ENCODE data around the gene CCND1. TPM values are rescaled to one million over a fixed set of nuclear protein-coding genes. Genes with fewer than 3 reads are reported as not detected.

CCND1 gene
- total and polyA plus RNA-seq, 3 donors from 2014 or later: 8.8 to 16.4 (median 13.7) TPM

- WGBS, 2 donors: 90 to 93% methylated on average over 35 to 38 of the region's 38 CpGs
- intact Hi-C loops (cut with DNase I; ENCODE audit: low total_unique reads): no loop called here
- Histone ChIP-seq H3K36me3 (ENCODE audit: low read depth, missing control alignments) (no peaks in the 10 kb centered on the region), H3K27me3 (no peaks in the 10 kb centered on the region), H3K27ac (no peak overlapping the region), H3K4me1 (no peaks in the 10 kb centered on the region), H3K9me3 (no peaks in the 10 kb centered on the region), H3K4me3 (no peak overlapping the region)
- TF ChIP-seq, protein P1, sequence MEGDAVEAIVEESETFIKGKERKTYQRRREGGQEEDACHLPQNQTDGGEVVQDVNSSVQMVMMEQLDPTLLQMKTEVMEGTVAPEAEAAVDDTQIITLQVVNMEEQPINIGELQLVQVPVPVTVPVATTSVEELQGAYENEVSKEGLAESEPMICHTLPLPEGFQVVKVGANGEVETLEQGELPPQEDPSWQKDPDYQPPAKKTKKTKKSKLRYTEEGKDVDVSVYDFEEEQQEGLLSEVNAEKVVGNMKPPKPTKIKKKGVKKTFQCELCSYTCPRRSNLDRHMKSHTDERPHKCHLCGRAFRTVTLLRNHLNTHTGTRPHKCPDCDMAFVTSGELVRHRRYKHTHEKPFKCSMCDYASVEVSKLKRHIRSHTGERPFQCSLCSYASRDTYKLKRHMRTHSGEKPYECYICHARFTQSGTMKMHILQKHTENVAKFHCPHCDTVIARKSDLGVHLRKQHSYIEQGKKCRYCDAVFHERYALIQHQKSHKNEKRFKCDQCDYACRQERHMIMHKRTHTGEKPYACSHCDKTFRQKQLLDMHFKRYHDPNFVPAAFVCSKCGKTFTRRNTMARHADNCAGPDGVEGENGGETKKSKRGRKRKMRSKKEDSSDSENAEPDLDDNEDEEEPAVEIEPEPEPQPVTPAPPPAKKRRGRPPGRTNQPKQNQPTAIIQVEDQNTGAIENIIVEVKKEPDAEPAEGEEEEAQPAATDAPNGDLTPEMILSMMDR (IDR thresholded peaks at IDR 0.05): no peak
- DNase-seq: no peak
Observed at GRCh38 chr11:69654001-69654659, 13.2 kb downstream of the CCND1 start.

- DNase-seq: no peak
- no peak overlapping the region for H3K27ac ChIP-seq
- intact Hi-C loops (cut with DNase I; ENCODE audit: low total_unique reads): no loop called here
- H3K4me3 ChIP-seq: no peak overlapping the region
- H3K36me3 ChIP-seq (ENCODE audit: low read depth, missing control alignments): no peaks in the 10 kb centered on the region
- no peaks in the 10 kb centered on the region for H3K27me3 ChIP-seq
- 81 to 87% methylated on average over 20 to 24 of the region's 27 CpGs for WGBS, 2 donors
- H3K9me3 ChIP-seq: no peaks in the 10 kb centered on the region
- no peaks in the 10 kb centered on the region for H3K4me1 ChIP-seq
- TF ChIP-seq POLR2A (IDR thresholded peaks at IDR 0.05): no peak
- TF ChIP-seq, protein P1 (IDR thresholded peaks at IDR 0.05): no peak
Observed at GRCh38 chr11:69654660-69655478, 13.9 kb downstream of the CCND1 start.

DNA sequence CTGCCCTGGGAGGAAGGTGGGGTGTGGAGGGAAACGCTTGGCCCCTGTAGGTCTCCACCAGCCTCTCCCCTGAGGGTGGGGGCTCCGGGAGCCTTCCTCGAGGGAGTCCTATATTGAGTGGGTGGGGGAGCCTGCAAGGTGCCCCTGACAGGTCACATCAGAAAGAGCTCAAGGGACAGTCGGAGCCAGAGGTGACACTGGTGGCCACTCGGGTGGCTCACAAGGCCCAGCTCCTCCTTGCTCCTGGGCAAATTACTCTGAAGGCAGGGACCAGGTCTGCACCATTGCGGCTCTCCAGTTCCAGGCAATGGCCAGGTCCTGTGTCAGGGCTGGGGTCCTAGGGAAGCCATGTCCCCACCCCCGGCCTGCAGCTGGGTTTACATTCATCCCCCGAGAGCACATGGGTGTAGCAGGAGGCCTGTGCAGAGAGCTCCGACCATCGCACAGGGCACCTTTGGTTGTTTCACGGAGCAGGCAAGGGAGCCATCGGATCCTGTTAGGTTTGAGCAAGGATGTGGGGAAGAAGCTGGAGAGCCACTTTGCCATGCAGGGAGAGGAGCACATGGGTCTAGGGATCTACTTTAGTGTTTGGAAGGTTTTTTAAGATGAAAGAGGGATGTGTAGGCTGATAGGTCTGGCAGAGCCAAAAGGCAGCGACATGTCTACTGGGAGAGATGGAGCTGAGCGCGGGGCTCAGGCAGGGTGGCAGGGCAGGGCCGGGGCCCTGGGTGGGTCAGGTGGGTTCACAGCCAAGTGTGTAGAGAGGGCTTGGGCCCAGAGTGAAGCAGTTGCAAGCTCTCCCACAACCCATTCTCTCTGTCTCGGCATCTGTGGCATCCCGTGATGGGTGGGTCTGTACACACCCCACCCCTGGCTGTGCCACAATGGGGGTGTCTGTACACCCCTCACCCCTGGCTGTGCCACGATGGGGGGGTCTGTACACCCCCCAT, 14.8 kb downstream of the CCND1 start:
- Histone ChIP-seq H3K4me3 (no peak overlapping the region), H3K9me3 (no peaks in the 10 kb centered on the region), H3K4me1 (no peaks in the 10 kb centered on the region), H3K27me3 (no peaks in the 10 kb centered on the region), H3K27ac (no peak overlapping the region), H3K36me3 (ENCODE audit: low read depth, missing control alignments) (no peaks in the 10 kb centered on the region)
- no peak for DNase-seq
- TF ChIP-seq, protein P1 (IDR thresholded peaks at IDR 0.05): no peak
- TF ChIP-seq POLR2A (IDR thresholded peaks at IDR 0.05): no peak
- intact Hi-C loops (cut with DNase I; ENCODE audit: low total_unique reads): no loop called here
- WGBS, 2 donors: 90 to 97% methylated on average over 11 to 19 of the region's 19 CpGs

DNA sequence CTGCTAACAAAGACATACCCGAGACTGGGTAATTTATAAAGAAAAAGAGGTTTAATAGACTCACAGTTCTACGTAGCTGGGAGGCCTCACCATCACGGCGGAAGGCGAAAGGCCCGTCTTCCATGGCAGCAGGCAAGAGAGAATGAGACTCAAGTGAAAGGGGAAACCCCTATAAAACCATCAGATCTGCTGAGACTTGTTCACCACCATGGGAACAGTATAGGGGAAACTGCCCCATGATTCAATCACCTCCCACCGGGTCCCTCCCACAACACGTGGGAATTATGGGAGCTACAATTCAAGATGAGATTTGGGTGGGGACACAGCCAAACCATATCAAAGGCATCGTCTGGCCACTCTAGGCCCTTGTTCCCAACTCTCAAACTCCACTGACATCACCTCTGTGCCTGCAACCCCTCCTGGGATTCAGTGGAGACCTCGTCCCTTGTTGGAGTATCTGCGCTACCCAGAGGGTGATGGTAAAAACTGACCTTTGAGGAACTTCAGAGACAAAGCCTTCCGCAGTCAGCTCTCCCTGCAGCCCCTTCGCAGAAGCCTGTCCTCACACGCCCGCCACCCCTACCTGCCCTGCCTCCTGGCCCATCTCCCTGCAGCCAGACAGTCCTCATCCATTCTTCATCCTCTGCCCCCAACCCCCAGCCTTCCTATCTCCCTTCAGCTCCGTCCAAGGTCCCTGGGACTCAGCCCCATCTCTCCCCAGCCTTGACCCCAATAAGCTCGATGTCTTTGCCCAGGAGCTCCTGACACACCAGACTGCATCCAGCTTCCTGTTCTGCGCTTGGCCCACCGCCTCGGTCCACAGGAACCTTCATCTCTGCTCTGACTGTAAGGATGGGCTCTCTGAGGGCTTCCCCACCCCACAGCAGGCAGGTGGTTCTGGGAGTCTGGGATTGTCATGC, 15.8 kb downstream of the CCND1 start:
- H3K27ac ChIP-seq: no peak overlapping the region
- no peak for TF ChIP-seq POLR2A (IDR thresholded peaks at IDR 0.05)
- TF ChIP-seq, protein P1 (IDR thresholded peaks at IDR 0.05): no peak
- WGBS, 2 donors: 81 to 85% methylated on average over 20 of the region's 20 CpGs
- no peak overlapping the region for H3K4me3 ChIP-seq
- no peaks in the 10 kb centered on the region for H3K9me3 ChIP-seq
- H3K36me3 ChIP-seq (ENCODE audit: low read depth, missing control alignments): no peaks in the 10 kb centered on the region
- no peak for DNase-seq
- H3K27me3 ChIP-seq: no peaks in the 10 kb centered on the region
- intact Hi-C loops (cut with DNase I; ENCODE audit: low total_unique reads): no loop called here
- no peaks in the 10 kb centered on the region for H3K4me1 ChIP-seq
